BLaER1 treated with 17β-estradiol and CSF1 and Interleukin-3, amounts not matched to agents 10 nM and 100 nM (cell line): Measurements from ENCODE around the gene KCNJ5.
A peak's percentile ranks its signal among the peaks of the same experiment; 100 is the strongest.

ENCODE experiments used
- H3K27ac ChIP-seq, 11 experiments: shearing (Covaris generic); formaldehyde crosslinking; 2 replicates each; pipeline ENCODE4 v1.8.1; 2022
- H3K27me3 ChIP-seq, 11 experiments: shearing (Covaris generic); formaldehyde crosslinking; 2 replicates each; pipeline ENCODE4 v1.8.1; 2022
- H3K36me3 ChIP-seq, 11 experiments: shearing (Covaris generic); formaldehyde crosslinking; 2 replicates each; pipeline ENCODE4 v1.8.1; 2022
- H3K4me1 ChIP-seq, 10 experiments: shearing (Covaris generic); formaldehyde crosslinking; 2 replicates each; pipeline ENCODE4 v1.8.1; 2022
- H3K4me2 ChIP-seq, 11 experiments: shearing (Covaris generic); formaldehyde crosslinking; 2 replicates each; pipeline ENCODE4 v1.8.1; 2022
- H3K4me3 ChIP-seq, 10 experiments: shearing (Covaris generic); formaldehyde crosslinking; 2 replicates each; pipeline ENCODE4 v1.8.1; 2022
- H3K9ac ChIP-seq, 11 experiments: shearing (Covaris generic); formaldehyde crosslinking; 2 replicates each; pipeline ENCODE4 v1.8.1; 2022
- H3K9me3 ChIP-seq, 11 experiments: shearing (Covaris generic); formaldehyde crosslinking; replicated peaks in 1 of 11; 2 replicates each; pipeline ENCODE4 v1.8.1; 2022
- H4K20me1 ChIP-seq, 11 experiments: shearing (Covaris generic); formaldehyde crosslinking; 2 replicates each; pipeline ENCODE4 v1.8.1; 2022
- Cebpa-rat ChIP-seq, 11 experiments: shearing (Covaris generic); IDR thresholded peaks; 2 replicates each; pipeline ENCODE4 v1.8.1; 2022

Gene KCNJ5

DNA sequence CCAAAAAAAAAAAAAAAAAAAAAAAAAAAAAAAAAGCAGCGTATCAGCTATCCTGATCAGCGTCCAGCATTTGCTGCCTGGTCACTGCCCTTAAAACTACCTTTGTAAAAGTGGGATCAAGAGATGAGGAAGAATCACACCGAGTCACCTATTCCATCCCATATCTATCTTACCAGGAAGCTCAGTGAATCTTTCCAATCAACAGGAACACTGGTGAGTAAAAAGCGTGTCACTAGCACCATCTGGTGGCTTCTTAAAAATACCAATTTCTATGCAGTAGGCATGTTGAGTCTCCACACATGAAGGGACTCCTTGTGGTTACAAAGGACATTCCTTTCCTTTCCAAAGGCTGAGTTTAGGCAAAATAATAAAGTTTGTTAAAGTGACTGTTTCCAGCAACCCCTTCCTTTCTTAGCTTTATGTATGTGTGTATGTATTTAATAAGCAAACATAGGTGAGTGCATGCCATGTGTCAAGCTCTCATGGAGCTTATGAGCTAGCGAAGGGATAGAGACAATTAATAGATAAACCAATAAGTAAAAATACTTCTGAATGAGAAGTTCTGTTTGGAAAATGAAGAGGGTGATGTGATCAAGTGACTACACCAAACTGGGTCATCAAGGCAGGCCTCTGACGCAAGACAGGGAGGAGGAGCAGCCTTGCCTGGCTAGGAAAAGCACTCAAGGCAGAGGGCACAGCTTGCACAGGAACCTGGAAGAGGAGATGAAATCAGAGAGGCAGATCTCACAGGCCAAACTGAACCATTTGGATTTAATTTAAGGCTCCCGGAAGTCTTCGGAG is 65.4 kb downstream of the KCNJ5 start:
- Histone ChIP-seq H3K9ac (no peak overlapping the region), H3K4me1 (peaks cover 0 to 17% (median 0%) of the 10 kb centered on the region in 10 experiments; a peak in 2 of 20 replicates), H4K20me1 (no peaks in the 10 kb centered on the region), H3K4me3 (no peak overlapping the region), H3K4me2 (no peak overlapping the region), H3K9me3 (no peaks in the 10 kb centered on the region), H3K27me3 (no peaks in the 10 kb centered on the region), H3K36me3 (no peaks in the 10 kb centered on the region), H3K27ac (no peak overlapping the region)
- no peak for TF ChIP-seq Cebpa-rat (IDR thresholded peaks at IDR 0.05)

DNA sequence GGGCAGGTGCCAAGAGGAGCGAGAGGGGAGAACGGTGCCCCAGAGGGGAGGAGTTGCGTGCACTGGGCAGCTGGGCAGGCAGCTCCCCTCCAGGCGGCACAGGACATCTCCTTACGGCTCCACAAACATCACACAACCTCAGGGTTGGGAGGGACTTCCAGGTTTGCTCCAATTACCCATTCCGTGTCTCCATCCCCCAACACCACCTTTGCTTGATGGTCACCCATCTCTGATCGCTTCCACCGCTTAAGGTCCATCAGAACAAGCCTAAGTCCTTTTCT is 66.0 kb downstream of the KCNJ5 start:
- Histone ChIP-seq H3K4me3 (no peak overlapping the region), H3K27me3 (no peaks in the 10 kb centered on the region), H4K20me1 (no peaks in the 10 kb centered on the region), H3K4me1 (peaks cover 0 to 17% (median 0%) of the 10 kb centered on the region in 10 experiments; a peak in 2 of 20 replicates), H3K4me2 (no peak overlapping the region), H3K9me3 (no peaks in the 10 kb centered on the region), H3K9ac (no peak overlapping the region), H3K27ac (no peak overlapping the region), H3K36me3 (no peaks in the 10 kb centered on the region)
- no peak for TF ChIP-seq Cebpa-rat (IDR thresholded peaks at IDR 0.05)

DNA sequence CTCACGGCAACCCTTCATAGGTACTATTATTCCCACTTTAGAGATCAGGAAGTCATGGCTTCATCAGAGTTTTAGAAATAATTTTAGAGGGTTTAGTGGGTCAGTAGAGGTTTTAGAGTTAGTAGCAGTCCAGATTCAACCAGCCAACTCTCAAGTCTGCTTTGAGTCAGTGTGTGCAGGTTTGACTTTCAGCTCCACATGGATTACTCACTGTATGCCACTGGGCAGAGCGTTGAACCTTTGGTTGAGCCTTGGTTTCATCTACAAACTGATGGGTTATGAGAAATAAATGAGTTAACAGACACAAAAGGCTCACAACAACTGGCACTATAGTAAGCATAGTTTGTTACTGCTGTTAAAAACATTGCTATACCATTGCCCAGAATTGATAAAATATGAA is 70.5 kb downstream of the KCNJ5 start:
- Histone ChIP-seq H3K27ac (no peak overlapping the region), H4K20me1 (no peaks in the 10 kb centered on the region), H3K4me3 (no peak overlapping the region), H3K9ac (no peak overlapping the region), H3K4me1 (peaks cover 5 to 12% (median 7%) of the 10 kb centered on the region in 10 experiments; a peak in 12 of 20 replicates), H3K9me3 (no peaks in the 10 kb centered on the region), H3K4me2 (no peak overlapping the region), H3K36me3 (no peaks in the 10 kb centered on the region), H3K27me3 (no peaks in the 10 kb centered on the region)
- TF ChIP-seq Cebpa-rat (IDR thresholded peaks at IDR 0.05) = no peak

DNA sequence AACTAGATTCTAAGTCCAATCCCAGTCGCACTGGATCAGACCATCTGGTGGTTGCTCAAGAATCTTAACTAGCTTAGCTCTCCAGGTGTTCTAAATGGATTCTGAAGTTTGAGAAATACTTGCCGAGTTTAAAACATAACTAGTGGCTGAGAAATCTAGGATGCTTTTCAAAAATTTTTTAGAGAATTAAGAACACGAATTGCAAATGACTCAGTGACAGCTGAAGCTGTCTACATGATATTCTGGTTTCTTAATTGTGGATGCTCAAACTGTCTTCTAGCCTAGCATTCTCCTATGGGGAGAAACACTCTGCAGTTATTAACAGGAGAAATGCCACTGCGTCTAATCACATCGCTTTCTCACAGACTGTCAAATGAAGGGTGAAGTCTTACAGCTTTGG is 71.7 kb downstream of the KCNJ5 start:
- Histone ChIP-seq H3K9ac (no peak overlapping the region), H3K36me3 (no peaks in the 10 kb centered on the region), H3K9me3 (no peaks in the 10 kb centered on the region), H4K20me1 (no peaks in the 10 kb centered on the region), H3K4me3 (no peak overlapping the region), H3K27me3 (no peaks in the 10 kb centered on the region), H3K4me2 (no peak overlapping the region), H3K4me1 (peaks cover 5 to 17% (median 7%) of the 10 kb centered on the region in 10 experiments; a peak in 13 of 20 replicates), H3K27ac (no peak overlapping the region)
- no peak for TF ChIP-seq Cebpa-rat (IDR thresholded peaks at IDR 0.05)

DNA sequence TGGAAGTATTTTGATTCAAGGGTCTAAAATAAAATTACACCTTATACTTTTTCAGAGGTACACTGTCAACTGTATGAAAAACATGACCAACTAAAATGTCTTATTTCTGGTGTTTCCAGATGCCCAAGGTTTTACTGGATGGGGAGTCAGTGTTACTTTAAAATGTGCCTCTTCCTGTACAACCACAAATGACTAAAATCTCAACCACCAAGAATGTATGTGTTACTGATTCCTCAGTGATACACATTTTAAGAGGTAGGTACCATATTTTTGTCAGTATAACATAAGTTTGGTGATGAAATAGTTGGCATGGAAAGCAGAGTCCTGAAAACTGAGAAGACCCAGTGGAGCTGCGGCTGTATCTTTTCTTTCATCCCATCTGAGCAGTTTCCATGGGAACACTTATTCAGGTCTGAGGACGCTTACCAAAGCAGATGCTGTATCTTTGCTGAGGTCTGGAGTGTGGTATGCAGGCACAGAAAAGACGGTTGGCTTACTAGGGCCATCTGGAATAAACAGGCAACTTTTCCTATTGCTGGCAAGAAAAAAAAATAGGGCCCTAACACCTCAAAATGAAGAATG is 72.7 kb downstream of the KCNJ5 start:
- no peak overlapping the region for H3K4me2 ChIP-seq
- no peak for TF ChIP-seq Cebpa-rat (IDR thresholded peaks at IDR 0.05)
- peaks cover 0 to 8% (median 0%) of the 10 kb centered on the region in 11 experiments; a peak in 5 of 22 replicates for H3K36me3 ChIP-seq
- no peak overlapping the region for H3K9ac ChIP-seq
- no peak overlapping the region for H3K4me3 ChIP-seq
- H3K4me1 ChIP-seq = peaks cover 5 to 17% (median 7%) of the 10 kb centered on the region in 10 experiments; a peak in 13 of 20 replicates
- H3K9me3 ChIP-seq = no peaks in the 10 kb centered on the region
- H3K27me3 ChIP-seq = no peaks in the 10 kb centered on the region
- no peaks in the 10 kb centered on the region for H4K20me1 ChIP-seq
- no peak overlapping the region for H3K27ac ChIP-seq

DNA sequence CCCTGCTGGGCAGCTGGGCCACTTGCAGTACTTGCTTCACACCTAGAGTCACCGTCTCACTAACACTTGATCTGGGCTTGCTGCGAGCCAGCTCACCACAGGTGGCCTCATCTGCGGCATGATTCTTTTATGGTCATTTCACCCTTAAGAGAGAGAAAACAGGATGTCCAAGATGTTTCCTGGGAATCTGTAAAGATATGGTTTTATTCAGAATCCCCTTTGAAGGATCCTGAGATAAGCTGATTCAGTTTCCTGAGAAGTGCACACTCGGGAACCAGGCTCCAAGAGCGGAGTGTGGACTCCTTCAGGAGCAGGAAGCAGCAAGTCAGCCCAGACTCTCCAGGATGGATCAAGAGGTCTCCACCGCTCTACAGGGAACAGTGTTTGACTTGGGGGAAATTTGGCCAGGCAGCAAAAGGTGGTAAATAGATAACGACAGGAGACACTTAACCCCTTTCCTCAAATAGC is 73.3 kb downstream of the KCNJ5 start:
- Histone ChIP-seq H3K4me2 (no peak overlapping the region; a peak in 1 of 22 replicates), H3K4me1 (peaks cover 5 to 17% (median 7%) of the 10 kb centered on the region in 10 experiments; a peak in 13 of 20 replicates), H3K9ac (no peak overlapping the region), H3K27me3 (no peaks in the 10 kb centered on the region), H4K20me1 (no peaks in the 10 kb centered on the region), H3K36me3 (peaks cover 0 to 15% (median 4%) of the 10 kb centered on the region in 11 experiments; a peak in 13 of 22 replicates), H3K4me3 (no peak overlapping the region), H3K27ac (no peak overlapping the region), H3K9me3 (no peaks in the 10 kb centered on the region)
- no peak for TF ChIP-seq Cebpa-rat (IDR thresholded peaks at IDR 0.05)

DNA sequence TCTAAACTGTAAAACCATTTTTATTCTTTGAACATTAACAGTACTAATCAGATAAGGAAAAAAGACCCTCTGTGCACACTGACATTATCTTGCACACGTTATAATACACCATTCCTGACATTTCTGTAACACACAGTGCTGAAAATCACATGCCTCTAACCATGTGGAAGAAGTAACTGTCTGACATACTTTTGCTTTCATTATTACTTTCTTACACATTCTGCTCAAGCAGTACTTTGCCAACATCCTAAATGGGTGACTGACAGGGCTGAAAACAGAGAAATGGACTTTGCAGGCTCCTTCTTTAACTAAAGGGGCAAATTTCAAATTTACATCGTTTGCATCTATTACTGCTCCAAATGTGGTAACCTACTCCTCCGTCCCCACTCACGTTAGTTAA is 74.3 kb downstream of the KCNJ5 start:
- Histone ChIP-seq H3K9ac (no peak overlapping the region), H3K36me3 (peaks cover under 1 to 24% (median 12%) of the 10 kb centered on the region in 11 experiments; a peak in 15 of 22 replicates), H3K27me3 (no peaks in the 10 kb centered on the region), H3K4me3 (no peak overlapping the region), H3K9me3 (no peaks in the 10 kb centered on the region), H3K4me2 (peak overlapping the region in 9 of 11 experiments; percentile 5 to 68 (median 20); a peak in 7 of 22 replicates), H3K27ac (no peak overlapping the region), H3K4me1 (peaks cover 5 to 17% (median 7%) of the 10 kb centered on the region in 10 experiments; a peak in 13 of 20 replicates), H4K20me1 (no peaks in the 10 kb centered on the region)
- no peak for TF ChIP-seq Cebpa-rat (IDR thresholded peaks at IDR 0.05)

DNA sequence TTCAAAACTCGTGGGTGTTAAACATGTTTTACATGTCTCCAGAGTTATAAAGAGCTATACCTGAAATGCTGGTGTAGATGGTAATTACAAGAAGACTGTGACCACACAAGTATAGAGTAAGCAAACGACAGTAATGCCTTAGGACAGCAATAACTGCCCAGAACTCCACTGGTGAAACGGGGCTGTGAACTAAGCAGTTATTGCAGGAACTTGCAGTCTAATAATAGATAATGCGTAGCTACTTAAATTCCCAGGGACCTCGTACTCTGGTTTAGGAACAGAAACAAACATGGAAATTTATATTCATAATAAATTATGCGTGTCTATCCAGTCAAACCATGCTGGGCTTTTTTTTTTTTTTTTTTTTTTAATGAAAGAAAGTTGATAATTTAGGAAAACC is 76.4 kb downstream of the KCNJ5 start:
- Histone ChIP-seq H3K4me1 (peaks cover 5 to 17% (median 11%) of the 10 kb centered on the region in 10 experiments; a peak in 14 of 20 replicates), H3K9ac (no peak overlapping the region), H3K4me2 (peak overlapping the region in 1 of 11 experiments; percentile 38; a peak in 2 of 22 replicates), H3K4me3 (no peak overlapping the region), H3K36me3 (peaks cover 6 to 45% (median 22%) of the 10 kb centered on the region in 11 experiments; a peak in 19 of 22 replicates), H3K27ac (no peak overlapping the region), H4K20me1 (no peaks in the 10 kb centered on the region), H3K9me3 (no peaks in the 10 kb centered on the region), H3K27me3 (no peaks in the 10 kb centered on the region)
- TF ChIP-seq Cebpa-rat (IDR thresholded peaks at IDR 0.05) = no peak

DNA sequence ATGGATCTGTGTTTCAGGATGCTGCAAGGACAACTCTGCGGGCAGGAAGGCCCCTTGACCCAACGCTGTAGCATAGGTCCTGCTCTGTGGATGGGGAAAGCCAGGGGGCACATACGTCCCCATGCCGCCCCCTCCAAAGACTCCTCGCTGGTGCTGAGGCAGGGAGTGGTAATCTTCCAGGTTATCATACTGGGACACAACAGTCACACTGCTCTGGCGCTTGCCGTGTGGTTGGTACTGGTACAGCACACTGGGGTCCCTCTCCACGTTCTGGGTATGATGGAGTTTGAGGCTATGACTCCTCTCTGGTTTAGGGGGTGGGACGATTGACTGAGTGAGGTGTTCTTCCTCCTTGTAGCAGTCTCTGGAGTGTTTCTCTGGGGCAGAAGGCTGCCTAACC is 77.8 kb downstream of the KCNJ5 start:
- H3K4me3 ChIP-seq = no peak overlapping the region
- H3K27me3 ChIP-seq = no peaks in the 10 kb centered on the region
- TF ChIP-seq Cebpa-rat (IDR thresholded peaks at IDR 0.05) = no peak
- H3K4me1 ChIP-seq = peaks cover 5 to 18% (median 12%) of the 10 kb centered on the region in 10 experiments; a peak in 14 of 20 replicates
- H3K27ac ChIP-seq = no peak overlapping the region
- peaks cover 10 to 59% (median 36%) of the 10 kb centered on the region in 11 experiments; a peak in 21 of 22 replicates for H3K36me3 ChIP-seq
- H3K9me3 ChIP-seq = no peaks in the 10 kb centered on the region
- no peaks in the 10 kb centered on the region for H4K20me1 ChIP-seq
- no peak overlapping the region for H3K4me2 ChIP-seq
- H3K9ac ChIP-seq = no peak overlapping the region
